HTR-8/SVneo (cell line): Measurements from ENCODE around the gene GAGE12G.
"Not testable (repeated sequence)": the region's sequence is repeated elsewhere in the genome, so short reads cannot be mapped to it uniquely, and the experiment has no call there.

Experiments
- DNase-seq: peaks from one replicate; pipeline ENCODE4 v3.0.0; 2011; ENCODE audit warnings: low spot score, mixed read lengths; ENCODE audit not compliant: insufficient read length
- FAIRE-seq: peaks from 2 replicates; lab custom pipeline; 2011; peaks lifted over from hg19 to GRCh38; lab: Jason Lieb, UNC

The GAGE12G gene

DNA sequence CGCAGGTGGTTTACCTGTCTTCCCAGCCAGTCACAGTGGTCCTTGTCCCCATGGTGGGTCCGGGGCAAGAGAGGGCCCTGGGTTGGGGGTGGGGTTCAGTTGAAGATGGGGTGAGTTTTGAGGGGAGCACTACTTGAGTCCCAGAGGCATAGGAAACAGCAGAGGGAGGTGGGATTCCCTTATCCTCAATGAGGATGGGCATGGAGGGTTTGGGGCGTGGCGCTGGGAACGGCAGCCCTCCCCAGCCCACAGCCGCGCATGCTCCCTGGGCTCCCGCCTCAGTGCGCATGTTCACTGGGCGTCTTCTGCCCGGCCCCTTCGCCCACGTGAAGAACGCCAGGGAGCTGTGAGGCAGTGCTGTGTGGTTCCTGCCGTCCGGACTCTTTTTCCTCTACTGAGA, at the start of gene GAGE12G:
TSS of gene GAGE12G (plus strand) at position 301 of the 400 bp plus-strand sequence. CDS start 1,155 bp downstream, outside the sequence.
- not testable (repeated sequence) for FAIRE-seq, DNase-seq

GRCh38 chrX:49531877-49532276, 38.3 kb upstream of the GAGE12G start, which contains the start of gene GAGE12C:
Gene GAGE12C (plus strand): TSS chrX:49532177. CDS start chrX:49533332, 1,155 bp downstream.
- not testable (repeated sequence) for FAIRE-seq, DNase-seq

- DNase-seq, FAIRE-seq: not testable (repeated sequence)
Measured at GRCh38 chrX:49541433-49541832, 28.8 kb upstream of the GAGE12G start, which contains the start of gene GAGE12D. Gene GAGE12D (plus strand): TSS chrX:49541733. CDS start chrX:49542888, 1,155 bp downstream.

DNA sequence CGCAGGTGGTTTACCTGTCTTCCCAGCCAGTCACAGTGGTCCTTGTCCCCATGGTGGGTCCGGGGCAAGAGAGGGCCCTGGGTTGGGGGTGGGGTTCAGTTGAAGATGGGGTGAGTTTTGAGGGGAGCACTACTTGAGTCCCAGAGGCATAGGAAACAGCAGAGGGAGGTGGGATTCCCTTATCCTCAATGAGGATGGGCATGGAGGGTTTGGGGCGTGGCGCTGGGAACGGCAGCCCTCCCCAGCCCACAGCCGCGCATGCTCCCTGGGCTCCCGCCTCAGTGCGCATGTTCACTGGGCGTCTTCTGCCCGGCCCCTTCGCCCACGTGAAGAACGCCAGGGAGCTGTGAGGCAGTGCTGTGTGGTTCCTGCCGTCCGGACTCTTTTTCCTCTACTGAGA, 19.2 kb upstream of the GAGE12G start, which contains the start of gene GAGE12E:
TSS of gene GAGE12E (plus strand) at position 301 of the 400 bp plus-strand sequence. CDS start 1,155 bp downstream, outside the sequence.
- FAIRE-seq, DNase-seq: not testable (repeated sequence)

DNA sequence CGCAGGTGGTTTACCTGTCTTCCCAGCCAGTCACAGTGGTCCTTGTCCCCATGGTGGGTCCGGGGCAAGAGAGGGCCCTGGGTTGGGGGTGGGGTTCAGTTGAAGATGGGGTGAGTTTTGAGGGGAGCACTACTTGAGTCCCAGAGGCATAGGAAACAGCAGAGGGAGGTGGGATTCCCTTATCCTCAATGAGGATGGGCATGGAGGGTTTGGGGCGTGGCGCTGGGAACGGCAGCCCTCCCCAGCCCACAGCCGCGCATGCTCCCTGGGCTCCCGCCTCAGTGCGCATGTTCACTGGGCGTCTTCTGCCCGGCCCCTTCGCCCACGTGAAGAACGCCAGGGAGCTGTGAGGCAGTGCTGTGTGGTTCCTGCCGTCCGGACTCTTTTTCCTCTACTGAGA, 9.7 kb upstream of the GAGE12G start, which contains the start of gene GAGE12F:
TSS of gene GAGE12F (plus strand) at position 301 of the 400 bp plus-strand sequence. CDS start 1,155 bp downstream, outside the sequence.
- not testable (repeated sequence) for DNase-seq, FAIRE-seq

GRCh38 chrX:49568728-49569127, 1.5 kb upstream of the GAGE12G start:
- FAIRE-seq, DNase-seq: not testable (repeated sequence)

- FAIRE-seq, DNase-seq: not testable (repeated sequence)
Measured at GRCh38 chrX:49569152-49569551, 1.0 kb upstream of the GAGE12G start.

GRCh38 chrX:49579649-49580048, 9.4 kb downstream of the GAGE12G start, which contains the start of gene GAGE12H:
Gene GAGE12H (plus strand): TSS chrX:49579949. CDS start chrX:49581104, 1,155 bp downstream.
- DNase-seq, FAIRE-seq: not testable (repeated sequence)

DNA sequence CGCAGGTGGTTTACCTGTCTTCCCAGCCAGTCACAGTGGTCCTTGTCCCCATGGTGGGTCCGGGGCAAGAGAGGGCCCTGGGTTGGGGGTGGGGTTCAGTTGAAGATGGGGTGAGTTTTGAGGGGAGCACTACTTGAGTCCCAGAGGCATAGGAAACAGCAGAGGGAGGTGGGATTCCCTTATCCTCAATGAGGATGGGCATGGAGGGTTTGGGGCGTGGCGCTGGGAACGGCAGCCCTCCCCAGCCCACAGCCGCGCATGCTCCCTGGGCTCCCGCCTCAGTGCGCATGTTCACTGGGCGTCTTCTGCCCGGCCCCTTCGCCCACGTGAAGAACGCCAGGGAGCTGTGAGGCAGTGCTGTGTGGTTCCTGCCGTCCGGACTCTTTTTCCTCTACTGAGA, 19.0 kb downstream of the GAGE12G start, which contains the start of gene GAGE2A:
TSS of gene GAGE2A (plus strand) at position 301 of the 400 bp plus-strand sequence. CDS start 1,155 bp downstream, outside the sequence.
- not testable (repeated sequence) for DNase-seq, FAIRE-seq

DNA sequence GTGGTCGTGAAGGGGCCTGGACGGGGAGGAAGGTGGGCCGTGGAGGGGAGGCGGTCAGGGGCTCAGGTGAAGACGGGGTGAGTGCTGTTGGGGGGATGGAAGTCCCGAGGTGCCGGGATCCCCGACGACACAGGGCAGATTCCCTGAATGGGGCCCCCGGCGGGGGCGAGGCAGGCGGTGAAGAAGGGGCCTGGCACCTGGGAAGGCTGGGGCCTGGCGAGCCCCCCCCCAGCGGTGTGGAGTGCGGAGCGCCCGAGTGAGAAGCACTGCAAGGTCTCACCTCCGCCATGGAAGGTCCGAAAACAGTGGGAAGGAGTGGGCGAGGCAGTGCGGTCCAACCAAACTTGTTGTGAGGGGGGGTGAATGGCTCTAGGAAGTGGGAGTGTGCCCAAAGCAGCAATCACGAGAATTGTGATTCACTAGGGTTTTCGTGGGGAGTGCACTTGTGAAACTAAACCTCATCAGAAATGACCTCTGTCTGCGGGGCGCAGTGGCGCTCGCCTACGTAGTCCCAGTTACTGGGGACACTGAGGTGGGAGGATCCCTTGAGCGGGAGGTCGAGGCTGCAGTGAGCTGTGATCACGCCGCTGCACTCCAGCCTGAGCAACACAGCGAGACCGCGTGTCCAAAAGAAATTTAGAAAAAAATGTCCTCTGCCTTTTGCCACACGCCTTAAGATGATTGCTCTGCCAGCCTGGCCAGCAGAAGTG, 19.7 kb downstream of the GAGE12G start:
- not testable (repeated sequence) for FAIRE-seq, DNase-seq

- DNase-seq, result not testable (repeated sequence)
Measured at GRCh38 chrX:49590488-49590887, 20.3 kb downstream of the GAGE12G start.

DNA sequence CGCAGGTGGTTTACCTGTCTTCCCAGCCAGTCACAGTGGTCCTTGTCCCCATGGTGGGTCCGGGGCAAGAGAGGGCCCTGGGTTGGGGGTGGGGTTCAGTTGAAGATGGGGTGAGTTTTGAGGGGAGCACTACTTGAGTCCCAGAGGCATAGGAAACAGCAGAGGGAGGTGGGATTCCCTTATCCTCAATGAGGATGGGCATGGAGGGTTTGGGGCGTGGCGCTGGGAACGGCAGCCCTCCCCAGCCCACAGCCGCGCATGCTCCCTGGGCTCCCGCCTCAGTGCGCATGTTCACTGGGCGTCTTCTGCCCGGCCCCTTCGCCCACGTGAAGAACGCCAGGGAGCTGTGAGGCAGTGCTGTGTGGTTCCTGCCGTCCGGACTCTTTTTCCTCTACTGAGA, 28.5 kb downstream of the GAGE12G start, which contains the start of gene GAGE1:
TSS of gene GAGE1 (plus strand) at position 301 of the 400 bp plus-strand sequence. CDS start 1,155 bp downstream, outside the sequence.
- FAIRE-seq, DNase-seq: not testable (repeated sequence)

More at GRCh38 chrX:49590488-49590887, 20.3 kb downstream of the GAGE12G start:
- not testable (repeated sequence) for FAIRE-seq

- no peak for DNase-seq
- FAIRE-seq, result no peak
Measured at GRCh38 chrX:49610718-49611310, 40.6 kb downstream of the GAGE12G start.

GRCh38 chrX:49618574-49618973, 48.4 kb downstream of the GAGE12G start:
- no peak for FAIRE-seq
- DNase-seq, result no peak
